NCI-H345 (cell line): Measurements from ENCODE around the gene NLRP12.
"Not testable (repeated sequence)": the region's sequence is repeated elsewhere in the genome, so short reads cannot be mapped to it uniquely, and the experiment has no call there.

Experiments
- DNase-seq: peaks from one replicate; lab custom pipeline; 2025; lab: John Stamatoyannopoulos, UW

The NLRP12 gene

GRCh38 chr19:53775524-53775923 is 48.6 kb downstream of the NLRP12 start:
- DNase-seq = no peak

- DNase-seq = not testable (repeated sequence)
Observed at GRCh38 chr19:53774491-53774890, 49.6 kb downstream of the NLRP12 start.

- DNase-seq = no peak
Observed at GRCh38 chr19:53773999-53774398, 50.1 kb downstream of the NLRP12 start.

- peak; percentile 8 for DNase-seq
Observed at GRCh38 chr19:53772943-53773342, 51.2 kb downstream of the NLRP12 start.

GRCh38 chr19:53771144-53771543 is 53.0 kb downstream of the NLRP12 start:
- no peak for DNase-seq

- not testable (repeated sequence) for DNase-seq
Observed at GRCh38 chr19:53769696-53770309, 54.3 kb downstream of the NLRP12 start.

- DNase-seq = no peak
Observed at GRCh38 chr19:53768401-53768800, 55.7 kb downstream of the NLRP12 start.

- DNase-seq = not testable (repeated sequence)
Observed at GRCh38 chr19:53758991-53759390, 65.1 kb downstream of the NLRP12 start.
